AG10803 (cell line): Measurements from ENCODE around the gene POR.
A peak's percentile ranks its signal among the peaks of the same experiment; 100 is the strongest.

Experiments used
- DNase-seq: peaks from one replicate; pipeline ENCODE4 v3.0.0; 2010; ENCODE audit warnings: low read depth
- H3K4me3 ChIP-seq: 2 replicates; pipeline ENCODE4 v1.5.1; 2011; ENCODE audit warnings: mild to moderate bottlenecking, low read length, control low read depth
- CTCF ChIP-seq: conservative IDR thresholded peaks from 2 replicates; pipeline ENCODE4 v1.5.1; 2011; ENCODE audit warnings: mild to moderate bottlenecking, low read length, control low read depth, inconsistent platforms

POR gene

GRCh38 chr7:75966190-75966961 lies 51.4 kb downstream of the POR start:
- peak; percentile 81 for DNase-seq
- TF ChIP-seq CTCF, result no peak
- peak overlapping the region; percentile 36 for H3K4me3 ChIP-seq

GRCh38 chr7:75967055-75967454 lies 52.1 kb downstream of the POR start:
- no peak for TF ChIP-seq CTCF
- no peak overlapping the region for H3K4me3 ChIP-seq
- no peak for DNase-seq

DNA sequence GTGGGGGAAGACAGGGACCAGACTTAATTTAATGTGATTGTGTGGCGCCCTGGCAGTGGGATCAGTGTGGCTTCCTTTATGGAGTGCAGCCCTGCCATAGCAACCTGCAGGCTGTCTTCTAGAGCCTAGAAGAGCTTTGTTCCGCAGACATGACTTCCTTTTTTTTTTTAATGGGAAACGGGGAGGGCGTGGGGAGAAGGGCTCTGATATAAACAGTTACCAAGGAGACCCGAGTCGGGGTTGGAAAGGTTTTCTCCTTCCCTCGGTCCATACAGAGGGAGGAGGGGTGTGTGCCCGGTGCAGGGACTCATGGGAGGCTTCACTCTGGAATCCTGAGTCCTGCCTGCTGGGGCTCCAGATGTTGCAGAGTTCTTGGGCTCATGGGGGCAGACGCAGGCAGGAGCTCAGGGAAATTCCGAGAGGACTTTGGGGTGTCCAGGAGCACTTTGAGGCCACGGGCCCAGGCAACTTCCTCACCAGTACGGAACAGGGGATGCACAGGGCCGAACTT lies 52.6 kb downstream of the POR start:
- no peak for TF ChIP-seq CTCF
- H3K4me3 ChIP-seq, result no peak overlapping the region
- DNase-seq, result peak; percentile 39

- no peak for DNase-seq
- H3K4me3 ChIP-seq, result no peak overlapping the region
- no peak for TF ChIP-seq CTCF
These were observed 53.1 kb downstream of the POR start for GRCh38 chr7:75968012-75968411.

DNA sequence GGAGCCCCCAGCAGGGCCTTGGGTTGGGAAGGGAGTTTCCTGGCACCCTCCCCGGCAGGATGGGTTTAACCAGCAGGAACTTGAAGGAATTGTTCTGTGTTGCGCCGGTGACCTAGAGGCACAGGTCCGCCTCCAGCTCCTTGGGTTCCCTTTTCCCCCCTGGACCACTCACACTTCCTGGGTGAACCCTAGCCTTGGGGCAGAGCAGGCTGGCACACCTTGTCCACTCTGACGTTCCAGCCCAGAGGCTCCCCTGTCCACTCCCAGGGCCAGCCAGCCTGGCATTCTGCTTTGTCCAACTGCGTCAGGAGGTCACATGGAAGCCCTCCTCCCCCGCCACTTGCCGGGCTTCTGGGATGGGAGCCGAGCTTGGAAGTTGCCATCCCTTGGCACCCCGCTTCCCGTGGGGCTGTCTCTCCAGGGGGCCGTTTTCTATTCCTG lies 53.6 kb downstream of the POR start:
- H3K4me3 ChIP-seq, result no peak overlapping the region
- no peak for DNase-seq
- no peak for TF ChIP-seq CTCF

GRCh38 chr7:75969182-75969581 lies 54.2 kb downstream of the POR start:
- H3K4me3 ChIP-seq, result no peak overlapping the region
- TF ChIP-seq CTCF, result no peak
- DNase-seq, result peak; percentile 69
